ENCODE measurements around the gene VPS13C.

VPS13C gene

GRCh38 chr15:61820951-61821350, 239.3 kb downstream of the VPS13C start:
- no peak for DNase-seq (ENCODE audit: low read depth in 2 of 2, low spot score in 1 of 2)

GRCh38 chr15:61820212-61820611, 240.0 kb downstream of the VPS13C start:
- DNase-seq (ENCODE audit: low read depth in 2 of 2, low spot score in 1 of 2): no peak

GRCh38 chr15:61819386-61819785, 240.9 kb downstream of the VPS13C start:
- DNase-seq (ENCODE audit: low read depth in 2 of 2, low spot score in 1 of 2): no peak

- DNase-seq (ENCODE audit: low read depth in 2 of 2, low spot score in 1 of 2): no peak
Observed at GRCh38 chr15:61818801-61819200, 241.4 kb downstream of the VPS13C start.

GRCh38 chr15:61816856-61817255, 243.4 kb downstream of the VPS13C start:
- DNase-seq (ENCODE audit: low read depth in 2 of 2, low spot score in 1 of 2): no peak

GRCh38 chr15:61815356-61816083, 244.7 kb downstream of the VPS13C start:
- DNase-seq (ENCODE audit: low read depth in 2 of 2, low spot score in 1 of 2): no peak

GRCh38 chr15:61812476-61812875, 247.8 kb downstream of the VPS13C start:
- no peak for DNase-seq (ENCODE audit: low read depth in 2 of 2, low spot score in 1 of 2)

GRCh38 chr15:61811952-61812351, 248.3 kb downstream of the VPS13C start:
- no peak for DNase-seq (ENCODE audit: low read depth in 2 of 2, low spot score in 1 of 2)

- no peak for DNase-seq (ENCODE audit: low read depth in 2 of 2, low spot score in 1 of 2)
Observed at GRCh38 chr15:61809216-61809615, 251.0 kb downstream of the VPS13C start.

GRCh38 chr15:61807281-61807929, 252.8 kb downstream of the VPS13C start:
- DNase-seq (ENCODE audit: low read depth in 2 of 2, low spot score in 1 of 2): no peak

Measured in stimulated activated CD8-positive, alpha-beta memory T cell treated with anti-CD3 and anti-CD28 coated beads, Interleukin-4, amount 100 ng/mL, for 1 hour (primary cell).